ENCODE measurements around the gene ARMC6.
"Not testable (repeated sequence)": the region's sequence is repeated elsewhere in the genome, so short reads cannot be mapped to it uniquely, and the experiment has no call there.

Gene ARMC6

GRCh38 chr19:19077103-19077502, 43.7 kb downstream of the ARMC6 start:
- no peak for DNase-seq

- DNase-seq: no peak
Observed at GRCh38 chr19:19078801-19079200, 45.4 kb downstream of the ARMC6 start.

- DNase-seq: no peak
Observed at GRCh38 chr19:19079571-19079970, 46.2 kb downstream of the ARMC6 start.

- no peak for DNase-seq
Observed at GRCh38 chr19:19081642-19082151, 48.3 kb downstream of the ARMC6 start.

- DNase-seq: no peak
Observed at GRCh38 chr19:19083413-19084178, 50.2 kb downstream of the ARMC6 start.

- no peak for DNase-seq
Observed at GRCh38 chr19:19087676-19088075, 54.3 kb downstream of the ARMC6 start.

- no peak for DNase-seq
Observed at GRCh38 chr19:19094513-19094912, 61.1 kb downstream of the ARMC6 start.

GRCh38 chr19:19095691-19096090, 62.3 kb downstream of the ARMC6 start:
- no peak for DNase-seq

- no peak for DNase-seq
Observed at GRCh38 chr19:19096641-19097627, 63.5 kb downstream of the ARMC6 start.

- no peak for DNase-seq
Observed at GRCh38 chr19:19098084-19098702, 64.8 kb downstream of the ARMC6 start.

GRCh38 chr19:19098703-19099632, 65.6 kb downstream of the ARMC6 start:
- DNase-seq: no peak

- DNase-seq: no peak
Observed at GRCh38 chr19:19101540-19101939, 68.1 kb downstream of the ARMC6 start.

- DNase-seq: not testable (repeated sequence)
Observed at GRCh38 chr19:19102566-19102965, 69.2 kb downstream of the ARMC6 start.

- no peak for DNase-seq
Observed at GRCh38 chr19:19103167-19103566, 69.8 kb downstream of the ARMC6 start.

- peak in 1 of 2 donors; percentile 22 for DNase-seq
Observed at GRCh38 chr19:19105365-19106055, 72.1 kb downstream of the ARMC6 start.

- DNase-seq: no peak
Observed at GRCh38 chr19:19106056-19106551, 72.7 kb downstream of the ARMC6 start.

- not testable (repeated sequence) for DNase-seq
Observed at GRCh38 chr19:19106938-19107337, 73.5 kb downstream of the ARMC6 start.

GRCh38 chr19:19107654-19108053, 74.3 kb downstream of the ARMC6 start:
- DNase-seq: no peak
